Measurements from ENCODE around the gene LIPA. TPM values are rescaled to one million over a fixed set of nuclear protein-coding genes. Genes with fewer than 3 reads are reported as not detected.

Gene LIPA
- total RNA-seq, 1 donor from 2014 or later, result 27.7 TPM

DNA sequence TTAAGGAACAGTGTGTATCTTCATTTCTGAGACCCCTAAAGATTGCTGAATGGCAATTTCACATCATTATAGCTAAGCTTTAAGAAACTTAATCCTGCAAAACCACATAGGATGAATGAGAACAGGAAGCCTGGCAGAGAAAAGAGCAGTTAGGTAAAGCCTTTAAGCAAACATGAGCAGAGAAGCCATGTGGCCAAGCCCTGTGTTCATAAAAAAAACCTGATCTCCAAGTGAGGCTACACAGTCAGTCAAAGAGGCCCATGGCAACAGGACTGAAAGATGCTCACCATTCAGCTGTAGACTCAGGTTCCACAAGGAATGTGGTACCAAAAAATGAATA is 9.3 kb downstream of the LIPA start:
- intact Hi-C loops (cut with DNase I), result no loop called here
- DNase-seq (ENCODE audit: extremely low spot score in 2 of 2), result no peak
- Histone ChIP-seq H3K27ac (no peak overlapping the region), H3K4me1 (peaks cover 13% of the 10 kb centered on the region), H3K36me3 (no peaks in the 10 kb centered on the region), H3K4me3 (no peak overlapping the region), H3K27me3 (no peaks in the 10 kb centered on the region), H3K9me3 (no peaks in the 10 kb centered on the region)
- no peak for TF ChIP-seq POLR2A (IDR thresholded peaks at IDR 0.05)
- no peak for TF ChIP-seq POLR2AphosphoS5 (IDR thresholded peaks at IDR 0.05; ENCODE audit: insufficient read depth in 1 of 2, low read depth in 1 of 2)
- TF ChIP-seq CTCF (IDR thresholded peaks at IDR 0.05), result no peak

DNA sequence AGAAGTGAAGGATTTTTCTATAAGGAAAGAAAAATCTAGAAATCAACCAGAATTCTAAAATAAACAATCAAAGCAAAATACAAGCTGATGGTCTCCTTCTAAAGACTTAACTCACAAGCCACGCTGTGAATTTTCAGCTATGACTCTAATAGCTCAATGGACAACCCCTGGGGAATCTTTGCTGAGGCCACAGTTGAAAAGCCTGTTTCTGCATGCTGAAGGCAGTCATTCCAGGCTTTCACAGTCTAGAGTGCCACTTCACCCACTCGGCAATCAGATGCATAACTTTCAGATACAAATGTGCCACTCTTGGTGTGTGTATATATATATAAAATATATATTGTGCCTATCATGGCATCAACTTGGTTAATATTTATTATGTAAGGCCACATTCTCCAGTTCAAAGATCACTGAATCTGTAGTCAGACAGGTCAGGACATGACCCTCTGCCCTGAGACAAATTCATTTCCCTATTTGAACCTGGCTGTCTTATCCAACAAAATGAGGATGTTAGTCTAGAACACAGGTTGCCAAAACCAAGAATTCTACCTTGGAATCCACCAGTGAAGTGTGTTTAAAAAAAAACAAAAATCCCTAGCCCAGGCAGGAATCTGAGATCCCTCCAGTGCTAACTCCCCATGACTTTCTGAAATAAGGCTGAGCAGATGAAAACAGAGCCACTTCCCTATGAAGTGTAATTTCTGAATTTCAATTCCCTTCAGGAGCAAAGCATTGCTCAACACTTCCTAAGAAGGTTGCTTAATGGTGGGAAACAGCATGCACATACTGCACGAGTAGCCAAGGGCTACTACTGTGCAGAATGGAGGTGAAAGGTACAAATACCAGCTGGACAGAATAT is 9.9 kb downstream of the LIPA start:
- intact Hi-C loops (cut with DNase I), result no loop called here
- H3K4me1 ChIP-seq, result peaks cover 17% of the 10 kb centered on the region
- H3K4me3 ChIP-seq, result no peak overlapping the region
- no peak for DNase-seq (ENCODE audit: extremely low spot score in 2 of 2)
- H3K27me3 ChIP-seq, result no peaks in the 10 kb centered on the region
- no peak overlapping the region for H3K27ac ChIP-seq
- no peaks in the 10 kb centered on the region for H3K9me3 ChIP-seq
- TF ChIP-seq CTCF (IDR thresholded peaks at IDR 0.05) (no peak), POLR2A (IDR thresholded peaks at IDR 0.05) (no peak), POLR2AphosphoS5 (IDR thresholded peaks at IDR 0.05; ENCODE audit: insufficient read depth in 1 of 2, low read depth in 1 of 2) (no peak)
- no peaks in the 10 kb centered on the region for H3K36me3 ChIP-seq

- Histone ChIP-seq H3K27ac (no peak overlapping the region), H3K9me3 (no peaks in the 10 kb centered on the region)
- intact Hi-C loops (cut with DNase I), result no loop called here
Measured at GRCh38 chr10:89241026-89241425, 10.5 kb downstream of the LIPA start.

GRCh38 chr10:89240519-89240918 is 11.1 kb downstream of the LIPA start:
- DNase-seq (ENCODE audit: extremely low spot score in 2 of 2), result no peak
- intact Hi-C loops (cut with DNase I), result no loop called here
- Histone ChIP-seq H3K4me3 (no peak overlapping the region), H3K4me1 (peaks cover 23% of the 10 kb centered on the region), H3K36me3 (no peaks in the 10 kb centered on the region), H3K27ac (no peak overlapping the region), H3K9me3 (no peaks in the 10 kb centered on the region), H3K27me3 (no peaks in the 10 kb centered on the region)
- no peak for TF ChIP-seq POLR2AphosphoS5 (IDR thresholded peaks at IDR 0.05; ENCODE audit: insufficient read depth in 1 of 2, low read depth in 1 of 2)
- no peak for TF ChIP-seq CTCF (IDR thresholded peaks at IDR 0.05)
- TF ChIP-seq POLR2A (IDR thresholded peaks at IDR 0.05), result no peak

More at GRCh38 chr10:89241026-89241425, 10.5 kb downstream of the LIPA start:
- no peak for DNase-seq (ENCODE audit: extremely low spot score in 2 of 2)
- TF ChIP-seq POLR2AphosphoS5 (IDR thresholded peaks at IDR 0.05; ENCODE audit: insufficient read depth in 1 of 2, low read depth in 1 of 2) (no peak), POLR2A (IDR thresholded peaks at IDR 0.05) (no peak), CTCF (IDR thresholded peaks at IDR 0.05) (no peak)
- Histone ChIP-seq H3K4me3 (no peak overlapping the region), H3K27me3 (no peaks in the 10 kb centered on the region), H3K4me1 (peaks cover 19% of the 10 kb centered on the region), H3K36me3 (no peaks in the 10 kb centered on the region)

DNA sequence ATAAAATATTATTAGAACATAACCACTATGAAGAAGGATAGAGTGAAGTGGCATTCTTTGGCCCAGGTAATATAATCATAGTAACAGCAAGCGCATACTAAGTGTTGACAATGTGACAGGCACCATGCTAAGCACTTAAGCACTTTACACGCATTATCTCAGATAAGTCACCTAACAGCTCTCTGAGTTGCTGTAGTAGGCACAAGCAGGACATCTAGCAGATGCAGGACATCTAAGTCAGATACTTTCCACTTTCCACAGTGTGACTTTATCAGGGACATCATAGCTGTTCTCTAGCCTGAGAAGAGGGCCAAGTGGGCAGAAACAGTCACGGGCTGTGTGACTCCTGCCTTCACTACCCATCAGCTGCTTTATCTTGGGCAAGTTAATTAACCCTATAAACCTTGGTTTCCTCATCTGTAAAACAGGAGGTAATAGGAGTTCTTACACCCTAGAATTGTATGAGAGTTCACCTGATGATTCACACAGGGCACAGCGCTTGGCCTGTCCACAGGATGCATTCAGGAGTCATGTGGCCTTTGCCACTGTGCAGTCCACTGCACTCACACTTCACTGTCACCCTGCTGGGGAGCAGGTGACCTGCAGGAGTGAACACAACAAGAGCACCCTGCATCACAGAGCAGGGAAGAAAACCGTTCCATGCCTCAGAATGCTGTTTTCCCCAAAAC is 12.5 kb downstream of the LIPA start:
- no peak overlapping the region for H3K27ac ChIP-seq
- no peak for DNase-seq (ENCODE audit: extremely low spot score in 2 of 2)
- H3K4me1 ChIP-seq, result peaks cover 30% of the 10 kb centered on the region
- intact Hi-C loops (cut with DNase I), result no loop called here
- no peaks in the 10 kb centered on the region for H3K9me3 ChIP-seq
- TF ChIP-seq POLR2AphosphoS5 (IDR thresholded peaks at IDR 0.05; ENCODE audit: insufficient read depth in 1 of 2, low read depth in 1 of 2) (no peak), POLR2A (IDR thresholded peaks at IDR 0.05) (no peak), CTCF (IDR thresholded peaks at IDR 0.05) (no peak)
- H3K27me3 ChIP-seq, result no peaks in the 10 kb centered on the region
- no peaks in the 10 kb centered on the region for H3K36me3 ChIP-seq
- H3K4me3 ChIP-seq, result no peak overlapping the region

Measured in vagina (tissue), 2 donors.